ENCODE results near the gene RIT1. TPM values are rescaled to one million over a fixed set of nuclear protein-coding genes. Genes with fewer than 3 reads are reported as not detected.

The RIT1 gene
- total and polyA plus RNA-seq, 4 donors: 15.8 to 58.2 (median 42.5) TPM

GRCh38 chr1:155950829-155951228 lies 39.7 kb upstream of the RIT1 start:
- Histone ChIP-seq H3K9ac (ENCODE audit: insufficient read depth in 1 of 2, low read length in 2 of 2) (no peak overlapping the region), H3K27me3 (ENCODE audit: control insufficient read depth in 3 of 3, insufficient read depth in 3 of 3, low read length in 2 of 3) (no peaks in the 10 kb centered on the region), H3K4me3 (no peak overlapping the region), H3K36me3 (ENCODE audit: control insufficient read depth in 4 of 4, insufficient read depth in 4 of 4, low read length in 4 of 4) (peaks cover 19 to 62% (median 56%) of the 10 kb centered on the region in 4 donors), H3K27ac (ENCODE audit: low read depth in 1 of 2, low read length in 1 of 2) (no peak overlapping the region), H3K9me3 (ENCODE audit: control insufficient read depth in 4 of 4, insufficient read depth in 3 of 4, low read length in 3 of 4) (no peaks in the 10 kb centered on the region), H3K4me1 (ENCODE audit: control insufficient read depth in 5 of 5, insufficient read depth in 5 of 5, low read length in 5 of 5) (no peaks in the 10 kb centered on the region)
- ATAC-seq (ENCODE audit: insufficient read depth, low FRiP score) (no peak), DNase-seq (no peak)
- 96 to 97% methylated on average over 27 of the region's 27 CpGs for WGBS, 2 donors
- no peak for TF ChIP-seq CTCF (IDR thresholded peaks at IDR 0.05; ENCODE audit: control extremely low read depth, extremely low read depth)

DNA sequence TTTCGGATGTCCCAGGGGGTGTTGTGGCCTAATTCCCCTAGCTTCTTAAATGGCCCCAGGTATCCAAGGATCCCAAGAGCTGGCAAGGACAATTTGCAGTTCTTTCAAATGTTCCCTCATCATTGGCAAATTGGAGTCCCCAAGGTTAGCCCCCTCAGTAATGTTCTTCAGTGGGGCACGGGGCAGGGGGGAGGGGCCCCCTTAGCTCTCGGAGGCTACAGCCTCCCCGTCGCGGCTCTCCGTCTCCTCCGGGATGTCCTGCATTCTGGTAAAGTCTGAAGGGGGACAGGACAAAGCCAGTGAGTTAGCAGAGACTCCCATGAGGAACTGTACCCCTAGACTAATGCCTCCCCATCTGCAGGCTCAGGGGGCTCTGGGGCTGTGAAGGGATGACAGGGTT lies 36.6 kb upstream of the RIT1 start:
- H3K4me1 ChIP-seq (ENCODE audit: control insufficient read depth in 5 of 5, insufficient read depth in 5 of 5, low read length in 5 of 5): peaks cover 0 to 4% (median 0%) of the 10 kb centered on the region in 5 donors
- WGBS, 2 donors: 90 to 91% methylated on average over 8 of the region's 8 CpGs
- H3K36me3 ChIP-seq (ENCODE audit: control insufficient read depth in 4 of 4, insufficient read depth in 4 of 4, low read length in 4 of 4): peaks cover 13 to 55% (median 38%) of the 10 kb centered on the region in 4 donors
- H3K9me3 ChIP-seq (ENCODE audit: control insufficient read depth in 4 of 4, insufficient read depth in 3 of 4, low read length in 3 of 4): no peaks in the 10 kb centered on the region
- no peak for ATAC-seq (ENCODE audit: insufficient read depth, low FRiP score)
- TF ChIP-seq CTCF (IDR thresholded peaks at IDR 0.05; ENCODE audit: control extremely low read depth, extremely low read depth): no peak
- no peaks in the 10 kb centered on the region for H3K27me3 ChIP-seq (ENCODE audit: control insufficient read depth in 3 of 3, insufficient read depth in 3 of 3, low read length in 2 of 3)
- H3K9ac ChIP-seq (ENCODE audit: insufficient read depth in 1 of 2, low read length in 2 of 2): no peak overlapping the region
- no peak for DNase-seq
- no peak overlapping the region for H3K27ac ChIP-seq (ENCODE audit: low read depth in 1 of 2, low read length in 1 of 2)
- H3K4me3 ChIP-seq: no peak overlapping the region

GRCh38 chr1:155947292-155947691 lies 36.1 kb upstream of the RIT1 start:
- no peak for ATAC-seq (ENCODE audit: insufficient read depth, low FRiP score)
- H3K9me3 ChIP-seq (ENCODE audit: control insufficient read depth in 4 of 4, insufficient read depth in 3 of 4, low read length in 3 of 4): no peaks in the 10 kb centered on the region
- 69 to 79% methylated on average over 4 of the region's 4 CpGs for WGBS, 2 donors
- peaks cover 0 to 4% (median 3%) of the 10 kb centered on the region in 5 donors for H3K4me1 ChIP-seq (ENCODE audit: control insufficient read depth in 5 of 5, insufficient read depth in 5 of 5, low read length in 5 of 5)
- no peak overlapping the region for H3K9ac ChIP-seq (ENCODE audit: insufficient read depth in 1 of 2, low read length in 2 of 2)
- TF ChIP-seq CTCF (IDR thresholded peaks at IDR 0.05; ENCODE audit: control extremely low read depth, extremely low read depth): no peak
- peaks cover 13 to 51% (median 34%) of the 10 kb centered on the region in 4 donors for H3K36me3 ChIP-seq (ENCODE audit: control insufficient read depth in 4 of 4, insufficient read depth in 4 of 4, low read length in 4 of 4)
- no peak overlapping the region for H3K27ac ChIP-seq (ENCODE audit: low read depth in 1 of 2, low read length in 1 of 2)
- DNase-seq: no peak
- no peaks in the 10 kb centered on the region for H3K27me3 ChIP-seq (ENCODE audit: control insufficient read depth in 3 of 3, insufficient read depth in 3 of 3, low read length in 2 of 3)
- H3K4me3 ChIP-seq: no peak overlapping the region

- no peak for TF ChIP-seq CTCF (IDR thresholded peaks at IDR 0.05; ENCODE audit: control extremely low read depth, extremely low read depth)
- ATAC-seq (ENCODE audit: insufficient read depth, low FRiP score): no peak
- H3K4me3 ChIP-seq: no peak overlapping the region
- H3K4me1 ChIP-seq (ENCODE audit: control insufficient read depth in 5 of 5, insufficient read depth in 5 of 5, low read length in 5 of 5): peaks cover 0 to 10% (median 8%) of the 10 kb centered on the region in 5 donors
- no peaks in the 10 kb centered on the region for H3K27me3 ChIP-seq (ENCODE audit: control insufficient read depth in 3 of 3, insufficient read depth in 3 of 3, low read length in 2 of 3)
- whole genome bisulfite sequencing, 2 donors: 66 to 73% methylated on average over 8 of the region's 8 CpGs
- no peak for DNase-seq
- H3K27ac ChIP-seq (ENCODE audit: low read depth in 1 of 2, low read length in 1 of 2): peak overlapping the region in 1 of 2 donors; percentile 35
- H3K36me3 ChIP-seq (ENCODE audit: control insufficient read depth in 4 of 4, insufficient read depth in 4 of 4, low read length in 4 of 4): peaks cover 9 to 45% (median 29%) of the 10 kb centered on the region in 4 donors
- no peak overlapping the region for H3K9ac ChIP-seq (ENCODE audit: insufficient read depth in 1 of 2, low read length in 2 of 2)
- H3K9me3 ChIP-seq (ENCODE audit: control insufficient read depth in 4 of 4, insufficient read depth in 3 of 4, low read length in 3 of 4): no peaks in the 10 kb centered on the region
Measured at GRCh38 chr1:155946633-155947219, 35.6 kb upstream of the RIT1 start.

Data from lung (tissue), 12 donors.